ENCODE data around the gene IDH2.

The IDH2 gene

DNA sequence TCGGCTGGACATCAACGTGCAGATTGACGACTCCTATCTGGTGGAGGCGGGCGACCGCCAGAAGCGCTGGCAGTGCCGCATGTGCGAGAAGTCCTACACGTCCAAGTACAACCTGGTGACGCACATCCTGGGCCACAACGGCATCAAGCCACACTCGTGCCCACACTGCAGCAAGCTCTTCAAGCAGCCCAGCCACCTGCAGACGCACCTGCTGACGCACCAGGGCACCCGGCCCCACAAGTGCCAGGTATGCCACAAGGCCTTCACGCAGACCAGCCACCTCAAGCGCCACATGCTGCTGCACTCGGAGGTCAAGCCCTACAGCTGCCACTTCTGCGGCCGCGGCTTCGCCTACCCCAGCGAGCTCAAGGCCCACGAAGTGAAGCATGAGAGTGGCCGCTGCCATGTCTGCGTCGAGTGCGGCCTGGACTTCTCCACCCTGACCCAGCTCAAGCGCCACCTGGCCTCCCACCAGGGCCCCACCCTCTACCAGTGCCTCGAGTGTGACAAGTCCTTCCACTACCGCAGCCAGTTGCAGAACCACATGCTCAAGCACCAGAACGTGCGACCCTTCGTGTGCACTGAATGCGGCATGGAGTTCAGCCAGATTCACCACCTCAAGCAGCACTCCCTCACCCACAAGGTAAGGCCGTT, 34.2 kb downstream of the IDH2 start:
- H3K4me3 ChIP-seq (replicated peaks; ENCODE audit: low read depth, low read length) = no peak overlapping the region
- no peak for DNase-seq (ENCODE audit: low read depth)
- TF ChIP-seq, protein P1, sequence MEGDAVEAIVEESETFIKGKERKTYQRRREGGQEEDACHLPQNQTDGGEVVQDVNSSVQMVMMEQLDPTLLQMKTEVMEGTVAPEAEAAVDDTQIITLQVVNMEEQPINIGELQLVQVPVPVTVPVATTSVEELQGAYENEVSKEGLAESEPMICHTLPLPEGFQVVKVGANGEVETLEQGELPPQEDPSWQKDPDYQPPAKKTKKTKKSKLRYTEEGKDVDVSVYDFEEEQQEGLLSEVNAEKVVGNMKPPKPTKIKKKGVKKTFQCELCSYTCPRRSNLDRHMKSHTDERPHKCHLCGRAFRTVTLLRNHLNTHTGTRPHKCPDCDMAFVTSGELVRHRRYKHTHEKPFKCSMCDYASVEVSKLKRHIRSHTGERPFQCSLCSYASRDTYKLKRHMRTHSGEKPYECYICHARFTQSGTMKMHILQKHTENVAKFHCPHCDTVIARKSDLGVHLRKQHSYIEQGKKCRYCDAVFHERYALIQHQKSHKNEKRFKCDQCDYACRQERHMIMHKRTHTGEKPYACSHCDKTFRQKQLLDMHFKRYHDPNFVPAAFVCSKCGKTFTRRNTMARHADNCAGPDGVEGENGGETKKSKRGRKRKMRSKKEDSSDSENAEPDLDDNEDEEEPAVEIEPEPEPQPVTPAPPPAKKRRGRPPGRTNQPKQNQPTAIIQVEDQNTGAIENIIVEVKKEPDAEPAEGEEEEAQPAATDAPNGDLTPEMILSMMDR (IDR thresholded peaks at IDR 0.05; ENCODE audit: low read length, missing control alignments) = no peak

DNA sequence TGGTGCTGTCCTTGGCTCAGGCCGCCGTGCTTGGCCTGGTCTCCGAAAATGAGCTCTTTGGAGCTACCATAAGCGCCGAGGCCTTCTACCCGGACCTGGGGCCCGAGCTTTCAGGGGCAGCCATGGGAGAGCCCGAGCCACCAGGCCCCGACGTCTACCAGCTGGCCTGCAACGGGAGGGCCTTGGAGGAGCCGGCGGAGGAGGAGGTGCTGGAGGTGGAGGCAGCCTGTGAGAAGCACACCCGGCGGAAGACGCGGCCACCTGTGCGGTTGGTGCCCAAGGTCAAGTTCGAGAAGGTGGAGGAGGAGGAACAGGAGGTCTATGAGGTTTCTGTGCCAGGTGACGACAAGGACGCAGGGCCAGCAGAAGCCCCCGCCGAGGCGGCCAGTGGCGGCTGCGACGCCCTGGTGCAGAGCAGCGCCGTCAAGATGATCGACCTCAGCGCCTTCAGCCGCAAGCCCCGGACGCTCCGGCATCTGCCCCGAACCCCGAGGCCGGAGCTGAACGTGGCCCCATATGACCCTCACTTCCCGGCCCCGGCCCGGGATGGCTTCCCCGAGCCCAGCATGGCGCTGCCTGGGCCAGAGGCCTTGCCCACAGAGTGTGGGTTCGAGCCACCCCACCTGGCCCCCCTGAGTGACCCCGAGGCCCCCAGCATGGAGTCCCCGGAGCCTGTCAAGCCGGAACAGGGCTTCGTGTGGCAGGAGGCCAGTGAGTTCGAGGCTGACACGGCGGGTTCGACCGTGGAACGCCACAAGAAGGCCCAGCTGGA, 34.9 kb downstream of the IDH2 start:
- TF ChIP-seq, protein P1 (IDR thresholded peaks at IDR 0.05; ENCODE audit: low read length, missing control alignments) = no peak
- H3K4me3 ChIP-seq (replicated peaks; ENCODE audit: low read depth, low read length) = no peak overlapping the region
- no peak for DNase-seq (ENCODE audit: low read depth)

DNA sequence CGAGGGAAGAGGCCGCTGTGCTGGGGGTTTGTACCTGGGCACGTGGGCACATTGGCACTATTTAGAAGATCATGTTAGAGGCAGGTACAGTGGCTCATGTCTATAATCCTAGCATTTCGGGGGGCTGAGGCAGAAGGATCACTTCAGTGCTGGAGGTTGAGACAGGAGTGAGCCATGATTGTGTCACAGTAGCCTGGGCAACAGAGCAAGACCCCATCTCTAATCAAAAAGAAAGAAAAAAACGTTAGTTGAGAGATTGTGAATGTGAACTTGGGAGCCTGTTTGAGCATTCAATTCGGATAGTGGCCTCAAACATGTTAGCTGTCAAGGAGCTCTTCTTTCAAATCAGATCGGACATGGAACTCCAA, 36.6 kb downstream of the IDH2 start:
- no peak for DNase-seq (ENCODE audit: low read depth)
- TF ChIP-seq, protein P1 (IDR thresholded peaks at IDR 0.05; ENCODE audit: low read length, missing control alignments) = no peak
- H3K4me3 ChIP-seq (replicated peaks; ENCODE audit: low read depth, low read length) = no peak overlapping the region

GRCh38 chr15:90064911-90065681, 37.2 kb downstream of the IDH2 start:
- TF ChIP-seq, protein P1 (IDR thresholded peaks at IDR 0.05; ENCODE audit: low read length, missing control alignments) = no peak

DNA sequence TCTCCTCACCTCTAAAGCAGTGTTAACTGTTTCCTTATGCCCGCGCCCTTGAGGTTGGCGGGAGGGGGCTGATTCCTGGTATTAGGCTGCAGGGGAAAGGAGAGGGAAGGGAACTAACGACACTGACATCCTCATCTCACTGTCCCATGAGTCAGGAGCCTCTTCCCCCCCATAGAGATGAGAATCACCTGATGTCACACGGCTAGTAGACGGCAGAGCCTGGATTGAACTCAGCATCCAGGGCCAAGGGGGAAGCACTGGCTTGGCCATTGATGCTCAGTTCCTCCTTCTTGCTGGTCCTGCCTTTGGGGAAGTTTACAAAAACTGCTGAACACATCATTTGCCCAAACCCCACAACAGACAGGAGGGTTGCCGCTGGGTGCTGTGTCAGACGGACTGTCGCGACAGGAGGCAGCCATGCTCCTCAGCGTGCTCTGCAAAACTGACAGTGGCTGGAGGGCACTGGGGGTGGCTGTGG, 38.5 kb downstream of the IDH2 start:
- H3K4me3 ChIP-seq (replicated peaks; ENCODE audit: low read depth, low read length) = no peak overlapping the region
- TF ChIP-seq, protein P1 (IDR thresholded peaks at IDR 0.05; ENCODE audit: low read length, missing control alignments) = no peak
- DNase-seq (ENCODE audit: low read depth) = no peak

More at GRCh38 chr15:90064911-90065681, 37.2 kb downstream of the IDH2 start:
- H3K4me3 ChIP-seq (replicated peaks; ENCODE audit: low read depth, low read length) = no peak overlapping the region
- no peak for DNase-seq (ENCODE audit: low read depth)

DNA sequence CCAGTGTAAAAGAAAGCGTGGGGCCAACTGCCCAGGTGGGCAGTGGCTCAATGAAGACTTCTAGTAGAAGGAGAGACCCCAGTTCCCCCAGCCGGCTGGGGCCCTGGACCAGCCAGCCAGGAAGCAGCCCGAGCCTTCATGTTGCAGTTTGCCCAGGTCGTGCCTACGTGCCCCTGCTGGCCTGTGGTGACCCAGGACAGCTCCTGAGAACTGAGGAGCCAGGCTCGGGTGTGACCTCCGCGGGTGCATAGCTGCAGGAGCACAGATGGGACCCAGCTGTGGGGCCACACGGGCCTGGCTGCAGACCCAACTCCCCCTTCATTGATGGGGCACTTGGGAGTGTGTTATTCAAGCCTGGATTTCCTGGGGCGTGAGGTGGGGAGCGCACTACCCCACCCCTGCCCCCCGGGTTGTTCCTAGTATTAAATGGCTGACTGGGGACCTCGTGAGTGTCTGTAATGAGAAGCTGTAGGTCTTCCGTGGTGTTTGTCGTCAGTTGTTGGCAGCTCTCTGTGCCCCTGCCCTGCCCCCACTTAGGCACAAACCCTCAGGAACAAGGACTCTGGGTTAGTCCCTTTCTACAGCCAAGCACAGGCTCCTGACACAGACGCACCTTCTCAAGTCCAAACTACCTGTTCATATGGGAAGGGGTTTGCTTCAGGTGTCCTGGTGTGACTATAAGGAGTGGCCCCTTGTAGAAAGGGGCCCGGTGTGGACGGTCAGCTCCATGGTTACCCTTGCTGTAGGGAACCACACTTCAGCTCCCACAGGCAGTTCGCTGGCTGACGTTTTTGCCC, 39.1 kb downstream of the IDH2 start:
- TF ChIP-seq, protein P1 (IDR thresholded peaks at IDR 0.05; ENCODE audit: low read length, missing control alignments) = no peak
- no peak overlapping the region for H3K4me3 ChIP-seq (replicated peaks; ENCODE audit: low read depth, low read length)
- no peak for DNase-seq (ENCODE audit: low read depth)
